GM18867 (cell line): ENCODE data around the gene HIC2.
"Not testable (repeated sequence)": the region's sequence is repeated elsewhere in the genome, so short reads cannot be mapped to it uniquely, and the experiment has no call there.

Source experiments
- ATAC-seq: cut with Tn5 transposase; IDR thresholded peaks from one replicate; pipeline ENCODE4 v1.9.1; 2021; ENCODE audit warnings: mild to moderate bottlenecking, moderate library complexity; ENCODE audit not compliant: unreplicated experiment

The HIC2 gene

GRCh38 chr22:21434378-21435233, 17.4 kb downstream of the HIC2 start:
- ATAC-seq = not testable (repeated sequence)

GRCh38 chr22:21435998-21436810, 19.0 kb downstream of the HIC2 start:
- ATAC-seq = not testable (repeated sequence)

GRCh38 chr22:21438013-21438412, 20.8 kb downstream of the HIC2 start:
- ATAC-seq = not testable (repeated sequence)

- ATAC-seq = not testable (repeated sequence)
These were observed 23.0 kb downstream of the HIC2 start for GRCh38 chr22:21440018-21440636.

- ATAC-seq = not testable (repeated sequence)
These were observed 23.5 kb downstream of the HIC2 start for GRCh38 chr22:21440676-21441075.

- ATAC-seq = not testable (repeated sequence)
These were observed 24.0 kb downstream of the HIC2 start for GRCh38 chr22:21441170-21441569.

GRCh38 chr22:21442123-21442522, 25.0 kb downstream of the HIC2 start:
- not testable (repeated sequence) for ATAC-seq

- ATAC-seq = not testable (repeated sequence)
These were observed 25.5 kb downstream of the HIC2 start for GRCh38 chr22:21442646-21443045.

- ATAC-seq = no peak
These were observed 26.0 kb downstream of the HIC2 start for GRCh38 chr22:21443057-21443734.

GRCh38 chr22:21443735-21444421, 26.7 kb downstream of the HIC2 start:
- ATAC-seq = no peak

GRCh38 chr22:21444701-21445436, 27.7 kb downstream of the HIC2 start:
- no peak for ATAC-seq

- no peak for ATAC-seq
These were observed 28.4 kb downstream of the HIC2 start for GRCh38 chr22:21445437-21446127.

GRCh38 chr22:21446128-21446826, 29.1 kb downstream of the HIC2 start:
- no peak for ATAC-seq

GRCh38 chr22:21446827-21447690, 29.9 kb downstream of the HIC2 start:
- ATAC-seq = no peak

GRCh38 chr22:21447694-21448402, 30.7 kb downstream of the HIC2 start:
- no peak for ATAC-seq

GRCh38 chr22:21448627-21449416, 31.7 kb downstream of the HIC2 start:
- no peak for ATAC-seq
